H9 (cell line): ENCODE measurements around the gene NOTCH1. TPM values are rescaled to one million over a fixed set of nuclear protein-coding genes. Genes with fewer than 3 reads are reported as not detected.

Experiments
- DNase-seq: peaks from one replicate; pipeline ENCODE4 v3.0.0-alpha.2; 2017
- H2AFZ ChIP-seq: one replicate; pipeline ENCODE4 v1.6.1; 2013; ENCODE audit warnings: mild to moderate bottlenecking, low read length, control low read depth, moderate library complexity
- H2AK5ac ChIP-seq: 2 replicates; pipeline ENCODE4 v1.6.1; 2013; ENCODE audit warnings: low read length, control low read depth, mixed read lengths; ENCODE audit not compliant: insufficient read length
- H2BK120ac ChIP-seq: one replicate; pipeline ENCODE4 v1.6.1; 2013; ENCODE audit warnings: low read depth, mild to moderate bottlenecking, low read length, control low read depth, inconsistent platforms; ENCODE audit not compliant: poor library complexity, severe bottlenecking
- H2BK12ac ChIP-seq: 2 replicates; pipeline ENCODE4 v1.6.1; 2013; ENCODE audit warnings: low read length, control low read depth, mixed read lengths, low read depth; ENCODE audit not compliant: insufficient read length
- H2BK15ac ChIP-seq: 2 replicates; pipeline ENCODE4 v1.6.1; 2013; ENCODE audit warnings: low read depth, low read length, control low read depth
- H2BK20ac ChIP-seq: one replicate; pipeline ENCODE4 v1.6.1; 2013; ENCODE audit warnings: low read depth, mild to moderate bottlenecking, low read length, control low read depth, inconsistent platforms; ENCODE audit not compliant: poor library complexity, severe bottlenecking
- H2BK5ac ChIP-seq: 2 replicates; pipeline ENCODE4 v1.6.1; 2013; ENCODE audit warnings: low read length, control low read depth, mixed read lengths; ENCODE audit not compliant: insufficient read length
- H3K14ac ChIP-seq: 2 replicates; pipeline ENCODE4 v1.6.1; 2013; ENCODE audit warnings: low read length, control low read depth; ENCODE audit not compliant: insufficient read depth
- H3K18ac ChIP-seq: 2 replicates; pipeline ENCODE4 v1.6.1; 2013; ENCODE audit warnings: low read depth, mild to moderate bottlenecking, mixed read lengths, low read length, control low read depth; ENCODE audit not compliant: insufficient read length
- H3K23ac ChIP-seq: 2 replicates; pipeline ENCODE4 v1.6.1; 2013; ENCODE audit warnings: low read length, control low read depth, mixed read lengths, low read depth; ENCODE audit not compliant: insufficient read length
- H3K23me2 ChIP-seq: 2 replicates; pipeline ENCODE4 v1.6.1; 2013; ENCODE audit warnings: low read depth, mild to moderate bottlenecking, mixed read lengths, low read length, control low read depth; ENCODE audit not compliant: insufficient read length, poor library complexity, severe bottlenecking
- H3K27ac ChIP-seq: 2 replicates; pipeline ENCODE4 v1.5.1; 2013; ENCODE audit warnings: low read length, control low read depth, mixed read lengths, low read depth; ENCODE audit not compliant: insufficient read length
- H3K27me3 ChIP-seq: 2 replicates; pipeline ENCODE4 v1.6.1; 2013; ENCODE audit warnings: low read length, control low read depth, inconsistent platforms; ENCODE audit not compliant: insufficient read depth
- H3K4ac ChIP-seq: 2 replicates; pipeline ENCODE4 v1.6.1; 2013; ENCODE audit warnings: low read depth, mild to moderate bottlenecking, control low read depth, inconsistent platforms, low read length, moderate library complexity
- H3K4me1 ChIP-seq: 2 replicates; pipeline ENCODE4 v1.6.1; 2013; ENCODE audit warnings: low read length, control low read depth, inconsistent platforms; ENCODE audit not compliant: insufficient read depth
- H3K4me2 ChIP-seq: 2 replicates; pipeline ENCODE4 v1.6.1; 2013; ENCODE audit warnings: low read length, control low read depth, mixed read lengths; ENCODE audit not compliant: insufficient read length, insufficient read depth
- H3K56ac ChIP-seq: 2 replicates; pipeline ENCODE4 v1.6.1; 2013; ENCODE audit warnings: low read depth, mild to moderate bottlenecking, mixed read lengths, low read length, control low read depth; ENCODE audit not compliant: insufficient read length
- H3K79me1 ChIP-seq: 2 replicates; pipeline ENCODE4 v1.6.1; 2013; ENCODE audit warnings: low read depth, mild to moderate bottlenecking, moderate library complexity, low read length, control low read depth, inconsistent platforms; ENCODE audit not compliant: insufficient read depth, poor library complexity, severe bottlenecking
- H3K79me2 ChIP-seq: 2 replicates; pipeline ENCODE4 v1.6.1; 2013; ENCODE audit warnings: low read length, control low read depth, inconsistent platforms; ENCODE audit not compliant: insufficient read depth
- H3K9ac ChIP-seq: 2 replicates; pipeline ENCODE4 v1.6.1; 2013; ENCODE audit warnings: low read length, control low read depth, mixed read lengths; ENCODE audit not compliant: insufficient read length; ENCODE audit errors: extremely low read depth
- H3K9me3 ChIP-seq: one replicate; pipeline ENCODE4 v1.6.1; 2013; ENCODE audit warnings: low read depth, low read length, inconsistent platforms; ENCODE audit not compliant: control insufficient read depth
- H3T11ph ChIP-seq: one replicate; pipeline ENCODE4 v1.6.1; 2013; ENCODE audit warnings: mild to moderate bottlenecking, low read length, control low read depth, inconsistent platforms
- H4K20me1 ChIP-seq: one replicate; pipeline ENCODE4 v1.6.1; 2013; ENCODE audit not compliant: control insufficient read depth, insufficient read length, insufficient read depth
- H4K5ac ChIP-seq: 2 replicates; pipeline ENCODE4 v1.6.1; 2013; ENCODE audit warnings: low read depth, mild to moderate bottlenecking, mixed read lengths, low read length, control low read depth; ENCODE audit not compliant: insufficient read length
- H4K8ac ChIP-seq: replicated peaks from 2 replicates; pipeline ENCODE4 v1.6.1; 2013; ENCODE audit warnings: low read length, control low read depth, mixed read lengths, low read depth; ENCODE audit not compliant: insufficient read length
- H4K91ac ChIP-seq: 2 replicates; pipeline ENCODE4 v1.6.1; 2013; ENCODE audit warnings: low read depth, mild to moderate bottlenecking, moderate library complexity, mixed read lengths, low read length, control low read depth; ENCODE audit not compliant: insufficient read length
- H3K27ac Mint-ChIP-seq, 3 experiments: 2 replicates in 2 of 3; 3 replicates in 1 of 3; pipeline ENCODE4 v1.8.0; 2020 to 2021; ENCODE audit warnings: mixed read lengths in 3 of 3, mild to moderate bottlenecking in 1 of 3, moderate library complexity in 1 of 3
- H3K27me3 Mint-ChIP-seq: 2 replicates; pipeline ENCODE4 v1.8.0; 2021; ENCODE audit warnings: low read depth, mild to moderate bottlenecking, moderate library complexity, mixed read lengths
- H3K36me3 Mint-ChIP-seq, 3 experiments: 2 replicates in 2 of 3; 3 replicates in 1 of 3; pipeline ENCODE4 v1.8.0; 2020 to 2021; ENCODE audit warnings: low read depth in 3 of 3, mixed read lengths in 3 of 3; ENCODE audit not compliant: insufficient read depth in 1 of 3
- H3K4me1 Mint-ChIP-seq, 2 experiments: 2 replicates each; pipeline ENCODE4 v1.8.0; 2020; ENCODE audit warnings: mixed read lengths in 2 of 2
- H3K4me3 Mint-ChIP-seq, 2 experiments: 2 replicates in 1 of 2; 3 replicates in 1 of 2; pipeline ENCODE4 v1.8.0; 2020 to 2021; ENCODE audit warnings: mild to moderate bottlenecking in 2 of 2, mixed read lengths in 2 of 2, moderate library complexity in 1 of 2
- H3K9me3 Mint-ChIP-seq, 2 experiments: 2 replicates in 1 of 2; 3 replicates in 1 of 2; pipeline ENCODE4 v1.8.0; 2020; ENCODE audit warnings: mild to moderate bottlenecking in 2 of 2, mixed read lengths in 2 of 2, moderate library complexity in 1 of 2
- WGBS: extraction: QIAGEN DNeasy Blood & Tissue Kit; methylation state at CpG from one replicate; pipeline ENCODE4 v1.1.7; 2013; ENCODE audit warnings: missing lambda C conversion rate, low lambda C conversion rate, mixed read lengths; ENCODE audit not compliant: insufficient read length; ENCODE audit errors: extremely low coverage; 5-methylcytosine and 5-hydroxymethylcytosine counted together
- total RNA-seq: library from RNA; stranded (reverse); gene quantifications from 2 replicates; pipeline ENCODE4 v1.2.1, GENCODE V29; 2021
- TF ChIP-seq, protein P1 (sequence below): fragments of 200-600 bp; sonication (generic); conservative IDR thresholded peaks from 3 replicates; pipeline ENCODE4 v1.8.0; 2021; ENCODE audit warnings: antibody characterized with exemption, mild to moderate bottlenecking

NOTCH1 gene
- total RNA-seq, 1 experiment from 2014 or later: 71.6 TPM

GRCh38 chr9:136587944-136588662 lies 42.3 kb upstream of the NOTCH1 start:
- Histone ChIP-seq H2BK15ac (no peak overlapping the region), H3K4me2 (peak overlapping the region; percentile 19), H3K9me3 (no peaks in the 10 kb centered on the region), H2BK5ac (peak overlapping the region; percentile 38), H2AFZ (no peak overlapping the region), H4K20me1 (no peaks in the 10 kb centered on the region), H4K8ac (no peak overlapping the region), H3K4ac (no peak overlapping the region), H2BK120ac (no peak overlapping the region), H2BK12ac (peak overlapping the region; percentile 9), H3K56ac (no peak overlapping the region), H3K27ac (peak overlapping the region; percentile 86), H3K79me2 (no peaks in the 10 kb centered on the region), H3K4me1 (peaks cover 4% of the 10 kb centered on the region; the same call in 1 of the 2 replicates), H2AK5ac (no peak overlapping the region), H3K23me2 (peaks cover 3% of the 10 kb centered on the region), H3K79me1 (no peaks in the 10 kb centered on the region), H2BK20ac (no peak overlapping the region), H3K18ac (peak overlapping the region; percentile 90), H4K5ac (no peak overlapping the region), H3K27me3 (no peaks in the 10 kb centered on the region), H3K9ac (peak overlapping the region; percentile 2), H3K14ac (peak overlapping the region; percentile 62; the same call in 1 of the 2 replicates), H4K91ac (peak overlapping the region; percentile 64), H3K23ac (no peak overlapping the region), H3T11ph (no peak overlapping the region)
- H3K9me3 Mint-ChIP-seq: peaks cover 4 to 6% of the 10 kb centered on the region in 2 experiments; a peak in 4 of 5 replicates
- H3K27me3 Mint-ChIP-seq: peaks cover 3% of the 10 kb centered on the region
- peaks cover 32 to 42% of the 10 kb centered on the region in 2 experiments for H3K4me1 Mint-ChIP-seq
- peak overlapping the region; percentile 42 to 71 for H3K4me3 Mint-ChIP-seq
- no CpG with 5 or more reads among the region's 22 CpGs for WGBS
- TF ChIP-seq, protein P1, sequence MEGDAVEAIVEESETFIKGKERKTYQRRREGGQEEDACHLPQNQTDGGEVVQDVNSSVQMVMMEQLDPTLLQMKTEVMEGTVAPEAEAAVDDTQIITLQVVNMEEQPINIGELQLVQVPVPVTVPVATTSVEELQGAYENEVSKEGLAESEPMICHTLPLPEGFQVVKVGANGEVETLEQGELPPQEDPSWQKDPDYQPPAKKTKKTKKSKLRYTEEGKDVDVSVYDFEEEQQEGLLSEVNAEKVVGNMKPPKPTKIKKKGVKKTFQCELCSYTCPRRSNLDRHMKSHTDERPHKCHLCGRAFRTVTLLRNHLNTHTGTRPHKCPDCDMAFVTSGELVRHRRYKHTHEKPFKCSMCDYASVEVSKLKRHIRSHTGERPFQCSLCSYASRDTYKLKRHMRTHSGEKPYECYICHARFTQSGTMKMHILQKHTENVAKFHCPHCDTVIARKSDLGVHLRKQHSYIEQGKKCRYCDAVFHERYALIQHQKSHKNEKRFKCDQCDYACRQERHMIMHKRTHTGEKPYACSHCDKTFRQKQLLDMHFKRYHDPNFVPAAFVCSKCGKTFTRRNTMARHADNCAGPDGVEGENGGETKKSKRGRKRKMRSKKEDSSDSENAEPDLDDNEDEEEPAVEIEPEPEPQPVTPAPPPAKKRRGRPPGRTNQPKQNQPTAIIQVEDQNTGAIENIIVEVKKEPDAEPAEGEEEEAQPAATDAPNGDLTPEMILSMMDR: no peak
- H3K27ac Mint-ChIP-seq: peak overlapping the region; percentile 96 to 100 (median 97)
- no peaks in the 10 kb centered on the region for H3K36me3 Mint-ChIP-seq
- DNase-seq: peak; percentile 94
